Cardiac fibroblast (primary cell): Measurements from ENCODE around the gene FKBP8.

Experiments used
- DNase-seq, 2 donors: peaks; one replicate each; pipeline versions ENCODE4 v3.0.0 to v3.0.0-alpha.2; 2010; ENCODE audit warnings: low read depth in 2 of 2
- H3K4me3 ChIP-seq, 2 donors: replicated peaks in 1 of 2; 1 replicate in 1 of 2; 2 replicates in 1 of 2; pipeline ENCODE4 v1.5.1; 2011; ENCODE audit warnings: low read depth in 2 of 2, low read length in 2 of 2, mild to moderate bottlenecking in 2 of 2, moderate library complexity in 1 of 2
- TF ChIP-seq, protein P1 (sequence below): IDR thresholded peaks from one replicate; pipeline ENCODE4 v1.5.1; 2011; ENCODE audit warnings: low read depth, mild to moderate bottlenecking, low read length, inconsistent platforms

Gene FKBP8

DNA sequence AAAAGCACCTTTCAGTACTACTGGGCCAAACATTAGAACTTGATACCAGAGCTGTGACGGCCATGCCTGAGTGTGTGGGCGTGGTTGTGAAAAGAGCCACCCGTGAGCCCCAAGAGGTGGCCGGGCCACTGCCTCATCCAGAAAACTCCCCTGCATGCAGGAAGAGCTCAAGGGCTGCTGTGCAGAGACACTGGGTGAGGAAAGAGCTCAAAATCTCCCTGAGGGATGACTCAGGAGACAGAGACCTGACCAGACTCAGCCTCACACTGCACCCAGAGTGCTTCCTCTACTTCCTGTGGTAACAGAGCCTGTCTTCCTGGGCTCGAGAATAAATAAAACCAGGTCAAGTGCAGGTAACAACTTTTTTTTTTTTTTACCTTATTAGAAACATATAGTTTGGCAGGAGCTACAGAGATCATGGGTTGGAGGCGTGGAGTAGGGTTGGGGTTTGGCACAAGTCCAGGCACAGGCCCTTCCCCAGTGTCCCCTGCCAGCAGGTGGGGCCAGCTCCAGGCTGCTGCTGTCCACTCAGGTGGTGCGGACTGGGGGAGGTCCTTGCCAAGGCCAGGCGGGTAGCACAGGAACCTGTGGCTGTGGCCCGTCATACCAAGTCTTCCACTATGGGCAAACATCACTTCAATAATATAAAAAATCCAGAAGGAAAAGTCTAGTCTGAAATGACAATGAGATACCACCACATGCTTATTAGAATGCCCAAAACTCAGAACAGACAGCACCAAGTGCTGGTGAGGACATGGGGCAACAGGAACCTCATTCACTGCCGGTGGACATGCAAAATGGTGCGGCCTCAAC is 47.0 kb downstream of the FKBP8 start:
- H3K4me3 ChIP-seq, result no peak overlapping the region
- TF ChIP-seq, protein P1, sequence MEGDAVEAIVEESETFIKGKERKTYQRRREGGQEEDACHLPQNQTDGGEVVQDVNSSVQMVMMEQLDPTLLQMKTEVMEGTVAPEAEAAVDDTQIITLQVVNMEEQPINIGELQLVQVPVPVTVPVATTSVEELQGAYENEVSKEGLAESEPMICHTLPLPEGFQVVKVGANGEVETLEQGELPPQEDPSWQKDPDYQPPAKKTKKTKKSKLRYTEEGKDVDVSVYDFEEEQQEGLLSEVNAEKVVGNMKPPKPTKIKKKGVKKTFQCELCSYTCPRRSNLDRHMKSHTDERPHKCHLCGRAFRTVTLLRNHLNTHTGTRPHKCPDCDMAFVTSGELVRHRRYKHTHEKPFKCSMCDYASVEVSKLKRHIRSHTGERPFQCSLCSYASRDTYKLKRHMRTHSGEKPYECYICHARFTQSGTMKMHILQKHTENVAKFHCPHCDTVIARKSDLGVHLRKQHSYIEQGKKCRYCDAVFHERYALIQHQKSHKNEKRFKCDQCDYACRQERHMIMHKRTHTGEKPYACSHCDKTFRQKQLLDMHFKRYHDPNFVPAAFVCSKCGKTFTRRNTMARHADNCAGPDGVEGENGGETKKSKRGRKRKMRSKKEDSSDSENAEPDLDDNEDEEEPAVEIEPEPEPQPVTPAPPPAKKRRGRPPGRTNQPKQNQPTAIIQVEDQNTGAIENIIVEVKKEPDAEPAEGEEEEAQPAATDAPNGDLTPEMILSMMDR, result no peak
- DNase-seq, result peak; percentile 37 to 81

DNA sequence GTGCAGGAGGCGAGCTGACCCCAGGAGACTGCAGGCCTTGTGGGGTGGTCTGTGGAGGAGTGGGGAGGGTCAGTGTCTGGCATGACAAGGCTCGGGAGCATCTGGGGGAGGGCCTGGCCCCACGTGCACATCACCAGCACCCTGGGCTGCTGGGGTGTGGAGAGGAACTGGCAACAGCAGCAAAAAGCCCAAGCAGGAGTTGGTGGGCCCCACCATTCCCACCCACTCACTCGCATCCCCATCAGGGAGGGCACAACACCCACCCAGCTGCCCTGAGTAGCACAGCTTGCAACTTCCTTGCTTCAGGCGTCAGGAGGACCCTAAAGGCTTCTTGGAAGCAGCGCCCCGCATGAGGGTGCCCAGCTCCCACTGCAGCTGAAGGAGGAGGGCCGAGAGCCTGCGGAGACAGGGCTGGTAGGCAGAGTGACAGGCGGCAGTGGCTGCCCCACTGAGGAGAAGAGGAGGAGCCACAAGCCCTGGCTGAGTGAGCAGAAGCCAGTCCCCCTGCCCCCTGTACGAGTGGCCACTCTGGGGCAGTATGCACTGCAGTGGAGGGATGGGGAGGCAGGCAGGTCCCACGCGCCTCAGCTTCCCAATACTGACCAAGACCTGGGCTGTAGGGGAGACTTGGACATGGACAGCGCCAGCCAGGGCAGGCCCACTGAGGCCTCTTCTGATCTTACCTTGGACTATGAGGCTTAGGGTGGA is 48.0 kb downstream of the FKBP8 start:
- H3K4me3 ChIP-seq, result no peak overlapping the region
- no peak for DNase-seq
- TF ChIP-seq, protein P1, result no peak

DNA sequence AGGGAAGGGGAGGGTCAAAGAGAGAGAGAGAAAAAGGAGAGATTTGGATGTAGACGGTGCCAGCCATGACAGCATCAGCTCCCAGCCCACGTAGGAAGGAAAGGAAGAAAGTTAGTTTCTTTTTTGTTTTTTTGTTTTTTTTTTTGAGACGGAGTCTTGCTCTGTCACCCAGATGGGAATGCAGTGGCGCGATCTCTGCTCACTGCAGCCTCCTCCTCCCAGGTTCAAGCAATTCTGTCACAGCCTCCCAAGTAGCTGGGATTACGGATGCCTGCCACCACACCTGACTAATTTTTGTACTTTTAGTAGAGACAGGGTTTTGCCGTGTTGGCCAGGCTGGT is 49.1 kb downstream of the FKBP8 start:
- peak; percentile 55 to 58 for DNase-seq
- no peak overlapping the region for H3K4me3 ChIP-seq
- TF ChIP-seq, protein P1, result no peak

DNA sequence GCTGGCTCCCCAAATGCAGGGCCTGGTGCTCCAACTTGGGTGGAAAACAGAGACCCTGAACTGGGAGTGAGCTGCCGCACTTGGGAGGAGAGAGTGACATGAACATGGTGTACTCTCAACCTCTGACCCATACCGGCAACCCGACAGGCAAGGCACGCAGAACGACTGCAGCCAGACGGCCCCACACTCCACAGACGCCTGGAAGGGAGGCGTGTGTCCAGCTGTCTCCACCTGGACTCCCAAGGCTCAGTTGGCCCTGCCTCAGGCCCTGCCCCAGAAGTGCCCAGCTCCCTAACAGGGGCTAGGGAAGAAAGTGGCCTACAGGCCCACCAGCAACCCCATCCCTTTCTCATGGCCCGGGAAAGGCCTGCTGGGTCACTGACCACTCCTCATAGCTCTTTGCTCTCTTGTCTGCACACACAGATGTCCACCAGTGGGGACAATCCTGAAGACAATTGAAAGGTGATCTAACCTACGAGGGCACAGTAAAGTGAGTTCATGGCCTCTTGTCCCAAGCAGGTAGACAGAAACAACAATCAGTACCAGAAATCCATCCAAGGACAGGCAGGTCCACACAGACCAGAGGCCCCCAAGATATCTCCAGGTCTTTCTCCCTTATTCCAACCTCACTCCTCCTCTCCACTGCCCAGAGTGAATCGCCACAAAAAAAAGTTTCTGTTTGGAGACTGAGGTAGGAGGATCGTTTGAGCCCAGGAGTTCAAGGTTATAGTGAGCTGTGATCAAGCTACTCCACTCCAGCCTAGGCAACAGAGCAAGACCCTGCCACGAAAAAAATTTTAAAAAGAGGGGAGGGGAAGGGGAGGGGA is 49.7 kb downstream of the FKBP8 start:
- no peak for DNase-seq
- H3K4me3 ChIP-seq, result no peak overlapping the region
- TF ChIP-seq, protein P1, result no peak

DNA sequence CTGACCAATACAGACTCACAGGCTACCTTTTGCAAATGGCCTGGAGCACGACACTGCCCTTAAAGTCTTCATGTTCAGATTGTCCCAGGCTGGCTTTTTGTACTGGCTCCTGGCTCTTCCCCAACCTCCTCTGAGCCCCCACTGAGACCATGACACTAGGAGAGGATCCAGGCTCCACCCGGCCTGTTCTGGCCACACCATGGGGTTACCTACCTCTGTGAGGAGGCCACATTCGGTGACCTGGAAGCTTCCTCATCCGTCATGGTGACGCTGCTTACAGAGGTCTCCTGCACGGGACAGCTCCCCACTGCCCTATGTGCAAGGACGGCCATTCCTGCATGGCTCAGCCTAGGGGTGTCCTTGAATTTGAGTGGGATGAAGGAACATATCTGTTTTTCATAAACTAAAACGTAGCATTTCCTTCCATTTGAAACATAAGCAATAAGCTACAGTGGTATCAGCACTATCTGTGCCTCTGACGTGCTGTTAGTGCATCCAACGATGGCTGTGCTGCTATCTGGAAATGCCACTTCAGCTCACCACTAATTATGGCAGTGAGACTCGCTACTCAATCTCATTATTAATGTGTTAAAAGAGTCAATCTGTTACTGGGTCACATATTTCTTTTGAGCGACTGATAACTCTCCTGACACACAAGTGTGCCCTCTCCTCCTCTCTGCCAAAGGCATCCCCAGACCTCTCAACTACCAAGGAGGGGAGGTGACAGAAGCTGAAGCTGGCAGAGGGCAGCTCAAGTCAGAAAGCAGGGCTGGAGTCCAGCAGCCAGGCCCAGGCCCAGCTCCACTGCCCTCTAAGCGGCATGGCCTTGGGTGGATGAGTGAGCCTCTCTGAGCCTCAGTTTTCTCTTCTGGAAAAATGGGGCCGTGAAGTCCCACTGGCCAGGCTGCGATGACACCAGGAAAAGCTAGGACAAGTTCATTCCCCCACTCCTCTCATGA is 51.1 kb downstream of the FKBP8 start:
- DNase-seq, result no peak
- TF ChIP-seq, protein P1, result no peak
- no peak overlapping the region for H3K4me3 ChIP-seq

DNA sequence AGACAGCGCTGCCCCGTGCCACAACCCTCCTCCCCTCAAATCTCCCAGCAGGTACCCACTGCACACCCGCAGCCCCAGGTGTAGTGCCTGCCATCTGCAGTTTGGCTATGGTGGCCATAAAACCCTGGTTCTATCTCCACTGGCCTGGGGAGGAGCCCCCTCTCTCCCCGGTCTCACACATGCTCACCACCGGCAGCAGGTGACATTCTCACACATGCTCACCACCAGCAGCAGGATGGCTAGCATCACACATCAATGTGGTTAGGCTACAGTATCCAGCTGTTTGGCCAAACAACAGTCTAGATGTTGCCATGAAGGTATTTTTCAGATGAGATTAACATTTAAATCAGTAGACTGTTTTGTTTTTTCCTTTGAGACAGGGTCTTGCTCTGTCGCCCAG is 52.6 kb downstream of the FKBP8 start:
- TF ChIP-seq, protein P1, result no peak
- DNase-seq, result no peak
- H3K4me3 ChIP-seq, result no peak overlapping the region
